GM23338 (cell line): ENCODE results near the gene WNT2. TPM values are rescaled to one million over a fixed set of nuclear protein-coding genes. Genes with fewer than 3 reads are reported as not detected.

Experiments
- ATAC-seq: fragments of 200-7000 bp; cut with Tn5 transposase; 3 replicates; pipeline ENCODE4 v1.9.1; 2020
- DNase-seq: peaks from one replicate; pipeline ENCODE4 v3.0.0-alpha.2; 2015; ENCODE audit warnings: low spot score
- H2AFZ ChIP-seq: fragments of 200-600 bp; sonication (generic); 2 replicates; pipeline ENCODE4 v1.8.0; 2016; ENCODE audit warnings: antibody characterized with exemption, mild to moderate bottlenecking, moderate library complexity
- H3F3A ChIP-seq: fragments of 200-600 bp; sonication (generic); replicated peaks from 2 replicates; pipeline ENCODE4 v1.8.0; 2017; ENCODE audit warnings: antibody characterized with exemption, mixed run types, low read depth
- H3K27ac ChIP-seq: fragments of 200-600 bp; sonication (generic); 2 replicates; pipeline ENCODE4 v1.6.1; 2016; ENCODE audit warnings: low read depth
- H3K27me3 ChIP-seq: fragments of 200-600 bp; sonication (generic); 2 replicates; pipeline ENCODE4 v1.8.0; 2016; ENCODE audit warnings: mild to moderate bottlenecking, mixed run types, moderate library complexity; ENCODE audit not compliant: insufficient read depth
- H3K36me3 ChIP-seq: fragments of 200-600 bp; sonication (generic); 2 replicates; pipeline ENCODE4 v1.8.0; 2016; ENCODE audit warnings: mild to moderate bottlenecking; ENCODE audit not compliant: insufficient read depth
- H3K4me1 ChIP-seq: fragments of 200-600 bp; sonication (generic); 2 replicates; pipeline ENCODE4 v1.8.0; 2016; ENCODE audit warnings: mild to moderate bottlenecking, moderate library complexity; ENCODE audit not compliant: insufficient read depth
- H3K4me2 ChIP-seq: fragments of 200-600 bp; sonication (generic); 2 replicates; pipeline ENCODE4 v1.7.1; 2017; ENCODE audit warnings: mixed run types
- H3K4me3 ChIP-seq: fragments of 200-600 bp; sonication (generic); 2 replicates; pipeline ENCODE4 v1.6.1; 2016; ENCODE audit warnings: mixed run types
- H3K79me2 ChIP-seq: fragments of 200-600 bp; sonication (generic); replicated peaks from 2 replicates; pipeline ENCODE4 v1.8.0; 2017; ENCODE audit warnings: mild to moderate bottlenecking; ENCODE audit not compliant: insufficient read depth
- H3K9me2 ChIP-seq: fragments of 200-600 bp; sonication (generic); 2 replicates; pipeline ENCODE4 v1.8.0; 2017; ENCODE audit not compliant: insufficient read depth
- H4K20me1 ChIP-seq: fragments of 200-600 bp; sonication (generic); replicated peaks from 2 replicates; pipeline ENCODE4 v1.8.0; 2017; ENCODE audit warnings: mild to moderate bottlenecking; ENCODE audit not compliant: insufficient read depth
- H3K27ac Mint-ChIP-seq: 2 replicates; pipeline ENCODE4 v1.8.0; 2020; ENCODE audit warnings: inconsistent platforms, mild to moderate bottlenecking, moderate library complexity, mixed read lengths
- H3K27me3 Mint-ChIP-seq: 3 replicates; pipeline ENCODE4 v1.8.0; 2022; ENCODE audit warnings: low read depth, mild to moderate bottlenecking, moderate library complexity, mixed read lengths, inconsistent platforms; ENCODE audit not compliant: insufficient read depth, poor library complexity
- H3K36me3 Mint-ChIP-seq: 3 replicates; pipeline ENCODE4 v1.8.0; 2021; ENCODE audit warnings: low read depth, mild to moderate bottlenecking, inconsistent platforms, moderate library complexity, mixed read lengths
- H3K4me1 Mint-ChIP-seq: 3 replicates; pipeline ENCODE4 v1.8.0; 2020; ENCODE audit warnings: mild to moderate bottlenecking, inconsistent platforms, mixed read lengths
- H3K4me3 Mint-ChIP-seq: 3 replicates; pipeline ENCODE4 v1.8.0; 2021; ENCODE audit warnings: moderate library complexity, mild to moderate bottlenecking, inconsistent platforms, mixed read lengths
- H3K9me3 Mint-ChIP-seq: 3 replicates; pipeline ENCODE4 v1.8.0; 2020; ENCODE audit warnings: moderate library complexity, mild to moderate bottlenecking, inconsistent platforms, mixed read lengths
- ETS1 ChIP-seq: IDR thresholded peaks from 2 replicates; pipeline ENCODE4 v1.6.1; 2016; ENCODE audit warnings: antibody characterized with exemption
- EZH2 ChIP-seq: fragments of 200-600 bp; sonication (generic); IDR thresholded peaks from one replicate; pipeline ENCODE4 v1.8.0; 2017; ENCODE audit warnings: antibody characterized with exemption, mild to moderate bottlenecking, low read depth; ENCODE audit not compliant: unreplicated experiment
- EZH2phosphoT487 ChIP-seq: fragments of 200-600 bp; sonication (generic); IDR thresholded peaks from one replicate; pipeline ENCODE4 v1.8.1; 2018; ENCODE audit warnings: antibody characterized with exemption; ENCODE audit not compliant: unreplicated experiment
- JUNB ChIP-seq: IDR thresholded peaks from one replicate; pipeline ENCODE4 v1.6.1; 2016; ENCODE audit warnings: antibody characterized with exemption; ENCODE audit not compliant: unreplicated experiment
- NANOG ChIP-seq: IDR thresholded peaks from 2 replicates; pipeline ENCODE4 v1.6.1; 2016; ENCODE audit warnings: antibody characterized with exemption, borderline replicate concordance
- POLR2AphosphoS5 ChIP-seq: IDR thresholded peaks from 2 replicates; pipeline ENCODE4 v1.6.1; 2016; ENCODE audit warnings: antibody characterized with exemption, low read depth
- REST ChIP-seq: IDR thresholded peaks from one replicate; pipeline ENCODE4 v1.6.1; 2018; ENCODE audit warnings: antibody characterized with exemption; ENCODE audit not compliant: unreplicated experiment
- ZNF331 ChIP-seq: fragments of 250-450 bp; sonication (Bioruptor Pico); IDR thresholded peaks from 2 replicates; pipeline ENCODE4 v1.5.0; 2020; ENCODE audit warnings: low read depth, mild to moderate bottlenecking, moderate library complexity
- polyA plus RNA-seq: library from polyadenylated mRNA; unstranded; fragments of >200 nt; fragmentation: Nextera tagmentation; extraction: Ambion mirVana; gene quantifications from 2 replicates; pipeline ENCODE4 v1.2.1, GENCODE V29; 2016
- total RNA-seq: library from RNA; depleted of rRNA; stranded (reverse); fragments of >200 nt; shearing (Covaris generic); gene quantifications from 2 replicates; pipeline ENCODE4 v1.2.3, GENCODE V29; 2014
- TF ChIP-seq, protein P1 (sequence below), 2 experiments: fragments of 200-600 bp in 1 of 2; sonication (generic) in 1 of 2; conservative IDR thresholded peaks; 2 replicates each; pipeline versions ENCODE4 v1.5.1 to v1.6.1; 2016 to 2017; ENCODE audit warnings: antibody characterized with exemption in 2 of 2, low read depth in 2 of 2, mild to moderate bottlenecking in 2 of 2, moderate library complexity in 1 of 2

WNT2 gene
- total and polyA plus RNA-seq, 2 experiments from 2014 or later, result not detected

DNA sequence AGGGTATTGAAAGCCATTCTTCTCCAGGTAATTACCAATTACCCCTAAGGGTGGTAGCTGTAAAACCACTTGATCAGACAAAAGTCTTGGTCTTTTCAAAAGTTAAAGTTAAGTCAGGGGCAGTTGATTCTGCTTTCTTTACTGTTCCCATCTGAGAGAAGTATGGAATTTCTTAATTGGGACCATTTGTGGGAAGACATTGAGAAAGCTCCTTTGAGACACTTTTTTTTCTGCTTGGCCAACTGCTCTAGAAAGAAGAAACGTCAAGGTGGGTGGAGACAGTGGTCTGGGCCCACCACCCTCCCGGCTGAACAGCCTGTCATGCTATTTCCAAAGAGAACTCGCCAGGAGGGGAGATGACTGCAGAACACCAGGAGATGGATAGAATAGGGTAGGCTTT lies 45.3 kb downstream of the WNT2 start:
- no peak overlapping the region for H2AFZ ChIP-seq
- no peak for TF ChIP-seq NANOG
- H3K4me3 ChIP-seq, result no peak overlapping the region
- ATAC-seq, result no peak
- H3K79me2 ChIP-seq, result no peaks in the 10 kb centered on the region
- DNase-seq, result no peak
- no peak overlapping the region for H3K27ac Mint-ChIP-seq
- no peaks in the 10 kb centered on the region; the same call in 2 of the 3 replicates for H3K4me1 Mint-ChIP-seq
- no peak overlapping the region for H3K27ac ChIP-seq
- H3K4me1 ChIP-seq, result no peaks in the 10 kb centered on the region
- no peaks in the 10 kb centered on the region for H4K20me1 ChIP-seq
- peaks cover 6% of the 10 kb centered on the region; the same call in 1 of the 2 replicates for H3K9me2 ChIP-seq
- no peaks in the 10 kb centered on the region for H3K36me3 Mint-ChIP-seq
- H3K9me3 Mint-ChIP-seq, result no peaks in the 10 kb centered on the region
- peaks cover 2% of the 10 kb centered on the region for H3K27me3 Mint-ChIP-seq
- H3F3A ChIP-seq, result no peaks in the 10 kb centered on the region
- no peak overlapping the region for H3K4me2 ChIP-seq
- no peak overlapping the region for H3K4me3 Mint-ChIP-seq
- H3K36me3 ChIP-seq, result no peaks in the 10 kb centered on the region
- H3K27me3 ChIP-seq, result no peaks in the 10 kb centered on the region

DNA sequence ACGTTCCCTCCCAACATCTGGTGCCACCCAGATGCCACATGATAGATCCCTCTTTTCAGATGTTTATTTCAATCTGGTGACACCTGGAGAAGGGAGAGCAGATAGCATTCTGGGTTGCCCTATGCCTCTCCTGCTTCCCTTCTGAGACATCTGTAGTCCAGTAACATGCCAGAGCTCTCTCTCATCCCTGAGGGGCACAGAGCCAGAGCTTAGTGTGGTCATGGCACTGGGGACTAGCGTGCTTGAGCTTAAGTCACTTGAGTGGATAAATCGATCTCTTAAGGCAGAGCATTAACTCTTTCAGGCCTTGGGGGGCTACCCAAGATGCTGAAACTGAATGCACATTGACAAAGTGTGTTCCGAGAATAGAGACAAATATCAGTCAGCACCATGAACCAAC lies 47.9 kb downstream of the WNT2 start:
- H3K9me3 Mint-ChIP-seq, result no peaks in the 10 kb centered on the region
- Histone ChIP-seq H3K27ac (no peak overlapping the region), H3K4me3 (no peak overlapping the region), H3K27me3 (no peaks in the 10 kb centered on the region), H3K4me1 (no peaks in the 10 kb centered on the region), H3K4me2 (no peak overlapping the region), H2AFZ (no peak overlapping the region), H3F3A (no peaks in the 10 kb centered on the region), H3K9me2 (peaks cover 3% of the 10 kb centered on the region; the same call in 1 of the 2 replicates), H3K36me3 (no peaks in the 10 kb centered on the region), H4K20me1 (no peaks in the 10 kb centered on the region), H3K79me2 (no peaks in the 10 kb centered on the region)
- ATAC-seq (no peak), DNase-seq (no peak)
- no peaks in the 10 kb centered on the region for H3K36me3 Mint-ChIP-seq
- no peak overlapping the region for H3K4me3 Mint-ChIP-seq
- H3K27me3 Mint-ChIP-seq, result peaks cover 2% of the 10 kb centered on the region
- H3K27ac Mint-ChIP-seq, result no peak overlapping the region
- TF ChIP-seq NANOG (no peak), REST (no peak), POLR2AphosphoS5 (no peak)
- no peaks in the 10 kb centered on the region; the same call in 2 of the 3 replicates for H3K4me1 Mint-ChIP-seq

DNA sequence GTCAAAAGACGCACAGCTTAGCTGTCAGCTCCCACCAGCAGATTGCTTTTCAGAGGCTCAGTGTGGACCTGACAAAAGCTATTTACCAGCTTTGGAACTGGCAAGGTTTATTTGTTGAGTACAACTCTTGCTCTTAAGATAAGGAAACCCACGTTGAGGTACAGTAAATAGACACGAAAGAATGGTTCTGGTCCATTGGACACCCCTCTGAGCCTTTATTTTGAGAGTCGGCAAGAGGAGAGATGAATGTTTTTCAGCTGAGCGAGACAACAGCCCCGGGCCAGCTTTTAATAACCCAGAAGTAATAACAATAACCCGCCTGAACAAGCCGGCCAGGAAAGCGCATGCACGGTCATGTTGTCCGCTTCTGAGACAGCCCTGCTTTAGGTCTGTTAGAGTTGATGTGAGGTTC lies 49.0 kb downstream of the WNT2 start:
- ATAC-seq, result no peak
- no peaks in the 10 kb centered on the region for H3K4me1 ChIP-seq
- H3K9me2 ChIP-seq, result peaks cover 3% of the 10 kb centered on the region; the same call in 1 of the 2 replicates
- H3K27ac ChIP-seq, result no peak overlapping the region
- no peaks in the 10 kb centered on the region for H3K79me2 ChIP-seq
- no peaks in the 10 kb centered on the region for H3F3A ChIP-seq
- no peak overlapping the region for H3K4me3 Mint-ChIP-seq
- no peak overlapping the region for H3K4me2 ChIP-seq
- H3K27me3 Mint-ChIP-seq, result peaks cover 2% of the 10 kb centered on the region
- H3K9me3 Mint-ChIP-seq, result no peaks in the 10 kb centered on the region
- H3K36me3 ChIP-seq, result no peaks in the 10 kb centered on the region
- H3K36me3 Mint-ChIP-seq, result no peaks in the 10 kb centered on the region
- no peak for DNase-seq
- no peaks in the 10 kb centered on the region for H4K20me1 ChIP-seq
- no peak overlapping the region for H3K4me3 ChIP-seq
- H3K27me3 ChIP-seq, result no peaks in the 10 kb centered on the region
- no peak overlapping the region for H2AFZ ChIP-seq
- H3K27ac Mint-ChIP-seq, result no peak overlapping the region
- no peaks in the 10 kb centered on the region; the same call in 2 of the 3 replicates for H3K4me1 Mint-ChIP-seq
- TF ChIP-seq JUNB (no peak), POLR2AphosphoS5 (no peak), ZNF331 (CRISPR knock-in tag) (no peak), EZH2phosphoT487 (no peak), EZH2 (no peak), ETS1 (no peak), NANOG (no peak), REST (no peak)
- TF ChIP-seq, protein P1, sequence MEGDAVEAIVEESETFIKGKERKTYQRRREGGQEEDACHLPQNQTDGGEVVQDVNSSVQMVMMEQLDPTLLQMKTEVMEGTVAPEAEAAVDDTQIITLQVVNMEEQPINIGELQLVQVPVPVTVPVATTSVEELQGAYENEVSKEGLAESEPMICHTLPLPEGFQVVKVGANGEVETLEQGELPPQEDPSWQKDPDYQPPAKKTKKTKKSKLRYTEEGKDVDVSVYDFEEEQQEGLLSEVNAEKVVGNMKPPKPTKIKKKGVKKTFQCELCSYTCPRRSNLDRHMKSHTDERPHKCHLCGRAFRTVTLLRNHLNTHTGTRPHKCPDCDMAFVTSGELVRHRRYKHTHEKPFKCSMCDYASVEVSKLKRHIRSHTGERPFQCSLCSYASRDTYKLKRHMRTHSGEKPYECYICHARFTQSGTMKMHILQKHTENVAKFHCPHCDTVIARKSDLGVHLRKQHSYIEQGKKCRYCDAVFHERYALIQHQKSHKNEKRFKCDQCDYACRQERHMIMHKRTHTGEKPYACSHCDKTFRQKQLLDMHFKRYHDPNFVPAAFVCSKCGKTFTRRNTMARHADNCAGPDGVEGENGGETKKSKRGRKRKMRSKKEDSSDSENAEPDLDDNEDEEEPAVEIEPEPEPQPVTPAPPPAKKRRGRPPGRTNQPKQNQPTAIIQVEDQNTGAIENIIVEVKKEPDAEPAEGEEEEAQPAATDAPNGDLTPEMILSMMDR (conservative IDR thresholded peaks at IDR 0.05; ENCODE audit: low read depth in 2 of 2), result no peak
